ENCODE data around the gene EML6. TPM values are rescaled to one million over a fixed set of nuclear protein-coding genes. Genes with fewer than 3 reads are reported as not detected.

EML6 gene
- total and polyA plus RNA-seq, 2 donors (not counting 1 experiment from before 2014, with no cell fraction given), result 0.34 to 1.3 TPM

GRCh38 chr2:54725343-54726099, 2.1 kb downstream of the EML6 start:
- no peak overlapping the region for H3K9ac ChIP-seq (ENCODE audit: insufficient read depth, low read length)

GRCh38 chr2:54726431-54726830, 3.0 kb downstream of the EML6 start:
- no peak overlapping the region for H3K27ac ChIP-seq (ENCODE audit: insufficient read depth, low read length)
- no peaks in the 10 kb centered on the region for H3K79me2 ChIP-seq (ENCODE audit: control insufficient read depth, insufficient read depth, low read length)
- DNase-seq (ENCODE audit: low read depth in 2 of 2), result no peak
- H3K9ac ChIP-seq (ENCODE audit: insufficient read depth, low read length), result no peak overlapping the region
- no peaks in the 10 kb centered on the region for H3K36me3 ChIP-seq (ENCODE audit: control insufficient read depth, insufficient read depth, low read length)
- no peak overlapping the region for H3K4me2 ChIP-seq (ENCODE audit: extremely low read depth, insufficient read depth, low read length)
- H3K27me3 ChIP-seq (ENCODE audit: control insufficient read depth, insufficient read depth, low read length), result peaks cover 2% of the 10 kb centered on the region
- TF ChIP-seq CTCF (conservative IDR thresholded peaks at IDR 0.05 in 1 of 2, IDR thresholded peaks at IDR 0.05 in 1 of 2; ENCODE audit: low read depth in 1 of 2, low read length in 2 of 2) (no peak), EZH2 (IDR thresholded peaks at IDR 0.05; ENCODE audit: low read length, missing control alignments) (no peak)
- H3K9me3 ChIP-seq (ENCODE audit: control insufficient read depth, insufficient read depth, low read depth, low read length), result no peaks in the 10 kb centered on the region
- peaks cover 7% of the 10 kb centered on the region for H3K4me1 ChIP-seq (ENCODE audit: control insufficient read depth, extremely low read depth, insufficient read depth, low read length)
- no peaks in the 10 kb centered on the region for H4K20me1 ChIP-seq (ENCODE audit: control insufficient read depth, extremely low read depth, insufficient read depth, low read length)
- no peak overlapping the region for H3K4me3 ChIP-seq (replicated peaks in 1 of 4; ENCODE audit: control extremely low read depth in 1 of 4, insufficient read depth in 1 of 4, low read depth in 3 of 4, low read length in 4 of 4)
- H2AFZ ChIP-seq (ENCODE audit: low read length), result no peak overlapping the region

More at GRCh38 chr2:54725343-54726099, 2.1 kb downstream of the EML6 start:
- Histone ChIP-seq H2AFZ (ENCODE audit: low read length) (no peak overlapping the region), H4K20me1 (ENCODE audit: control insufficient read depth, extremely low read depth, insufficient read depth, low read length) (no peaks in the 10 kb centered on the region), H3K9me3 (ENCODE audit: control insufficient read depth, insufficient read depth, low read depth, low read length) (no peaks in the 10 kb centered on the region), H3K36me3 (ENCODE audit: control insufficient read depth, insufficient read depth, low read length) (no peaks in the 10 kb centered on the region), H3K27me3 (ENCODE audit: control insufficient read depth, insufficient read depth, low read length) (peaks cover 2% of the 10 kb centered on the region), H3K27ac (ENCODE audit: insufficient read depth, low read length) (no peak overlapping the region), H3K4me1 (ENCODE audit: control insufficient read depth, extremely low read depth, insufficient read depth, low read length) (peaks cover 7% of the 10 kb centered on the region), H3K4me3 (replicated peaks in 1 of 4; ENCODE audit: control extremely low read depth in 1 of 4, insufficient read depth in 1 of 4, low read depth in 3 of 4, low read length in 4 of 4) (peak overlapping the region in 1 of 4 experiments; percentile 76), H3K4me2 (ENCODE audit: extremely low read depth, insufficient read depth, low read length) (no peak overlapping the region), H3K79me2 (ENCODE audit: control insufficient read depth, insufficient read depth, low read length) (no peaks in the 10 kb centered on the region)
- no peak for TF ChIP-seq EZH2 (IDR thresholded peaks at IDR 0.05; ENCODE audit: low read length, missing control alignments)
- no peak for TF ChIP-seq CTCF (conservative IDR thresholded peaks at IDR 0.05 in 1 of 2, IDR thresholded peaks at IDR 0.05 in 1 of 2; ENCODE audit: low read depth in 1 of 2, low read length in 2 of 2)
- DNase-seq (ENCODE audit: low read depth in 2 of 2), result no peak

GRCh38 chr2:54726940-54727339, 3.5 kb downstream of the EML6 start:
- Histone ChIP-seq H3K27me3 (ENCODE audit: control insufficient read depth, insufficient read depth, low read length) (peaks cover 2% of the 10 kb centered on the region), H3K4me2 (ENCODE audit: extremely low read depth, insufficient read depth, low read length) (no peak overlapping the region), H3K27ac (ENCODE audit: insufficient read depth, low read length) (no peak overlapping the region), H3K9ac (ENCODE audit: insufficient read depth, low read length) (no peak overlapping the region), H3K4me1 (ENCODE audit: control insufficient read depth, extremely low read depth, insufficient read depth, low read length) (peaks cover 7% of the 10 kb centered on the region), H3K4me3 (replicated peaks in 1 of 4; ENCODE audit: control extremely low read depth in 1 of 4, insufficient read depth in 1 of 4, low read depth in 3 of 4, low read length in 4 of 4) (no peak overlapping the region), H4K20me1 (ENCODE audit: control insufficient read depth, extremely low read depth, insufficient read depth, low read length) (no peaks in the 10 kb centered on the region), H3K79me2 (ENCODE audit: control insufficient read depth, insufficient read depth, low read length) (no peaks in the 10 kb centered on the region), H3K36me3 (ENCODE audit: control insufficient read depth, insufficient read depth, low read length) (no peaks in the 10 kb centered on the region), H2AFZ (ENCODE audit: low read length) (no peak overlapping the region), H3K9me3 (ENCODE audit: control insufficient read depth, insufficient read depth, low read depth, low read length) (no peaks in the 10 kb centered on the region)
- TF ChIP-seq CTCF (conservative IDR thresholded peaks at IDR 0.05 in 1 of 2, IDR thresholded peaks at IDR 0.05 in 1 of 2; ENCODE audit: low read depth in 1 of 2, low read length in 2 of 2) (no peak), EZH2 (IDR thresholded peaks at IDR 0.05; ENCODE audit: low read length, missing control alignments) (no peak)
- no peak for DNase-seq (ENCODE audit: low read depth in 2 of 2)

All from fibroblast of lung (primary cell).